ENCODE results near the gene ATP9B.

The ATP9B gene

GRCh38 chr18:79328887-79329286, 259.7 kb downstream of the ATP9B start:
- Histone ChIP-seq H3K4me3 (replicated peaks; ENCODE audit: low read depth, low read length) (no peak overlapping the region), H3K36me3 (ENCODE audit: control insufficient read depth, insufficient read depth, low read length) (no peaks in the 10 kb centered on the region; the same call in none of the 2 replicates), H3K27me3 (replicated peaks; ENCODE audit: control insufficient read depth, insufficient read depth, low read length) (no peaks in the 10 kb centered on the region)
- TF ChIP-seq CTCF (IDR thresholded peaks at IDR 0.05; ENCODE audit: insufficient read depth, low read length, poor library complexity, severe bottlenecking): no peak
- no peak for DNase-seq (ENCODE audit: extremely low read depth, insufficient read length)

DNA sequence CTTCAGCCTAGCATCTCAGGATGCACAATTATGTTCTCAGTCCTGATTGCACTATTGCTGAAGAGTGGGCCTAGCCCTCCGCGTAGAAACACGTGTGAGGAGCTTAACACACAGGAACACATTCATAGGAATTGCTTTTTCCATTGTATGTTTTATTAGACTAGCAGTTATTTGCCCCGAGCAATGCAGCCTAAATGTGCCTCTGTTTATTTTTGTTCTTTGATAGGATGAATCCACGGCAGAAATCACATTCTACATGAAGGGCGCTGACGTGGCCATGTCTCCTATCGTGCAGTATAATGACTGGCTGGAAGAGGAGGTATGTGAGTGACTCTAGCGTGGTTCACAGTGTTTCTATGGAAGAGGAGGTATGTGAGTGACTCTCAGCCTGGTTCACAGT, 260.6 kb downstream of the ATP9B start:
- no peak for DNase-seq (ENCODE audit: extremely low read depth, insufficient read length)
- no peak for TF ChIP-seq CTCF (IDR thresholded peaks at IDR 0.05; ENCODE audit: insufficient read depth, low read length, poor library complexity, severe bottlenecking)
- H3K4me3 ChIP-seq (replicated peaks; ENCODE audit: low read depth, low read length): no peak overlapping the region
- H3K36me3 ChIP-seq (ENCODE audit: control insufficient read depth, insufficient read depth, low read length): no peaks in the 10 kb centered on the region; the same call in none of the 2 replicates
- H3K27me3 ChIP-seq (replicated peaks; ENCODE audit: control insufficient read depth, insufficient read depth, low read length): no peaks in the 10 kb centered on the region

DNA sequence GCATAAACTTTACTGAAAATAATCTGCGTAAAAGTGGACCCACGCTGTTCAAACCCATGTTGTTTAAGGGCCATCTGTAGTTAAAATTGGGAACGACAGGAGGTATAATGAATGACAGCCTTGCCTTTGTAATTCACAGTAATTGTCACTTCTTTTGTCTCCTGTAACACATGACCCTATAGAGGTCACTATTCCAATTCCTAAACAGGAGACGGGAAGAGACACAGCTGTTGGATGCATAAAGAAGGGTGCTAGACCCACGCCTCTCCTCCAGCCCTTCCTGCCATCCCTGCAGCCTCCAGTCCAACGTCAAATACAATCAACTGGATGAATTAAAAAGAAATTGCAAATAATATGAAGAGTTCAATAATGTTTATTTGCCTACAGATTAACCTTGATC, 263.5 kb downstream of the ATP9B start:
- Histone ChIP-seq H3K27me3 (replicated peaks; ENCODE audit: control insufficient read depth, insufficient read depth, low read length) (no peaks in the 10 kb centered on the region), H3K4me3 (replicated peaks; ENCODE audit: low read depth, low read length) (no peak overlapping the region), H3K36me3 (ENCODE audit: control insufficient read depth, insufficient read depth, low read length) (no peaks in the 10 kb centered on the region; the same call in none of the 2 replicates)
- no peak for TF ChIP-seq CTCF (IDR thresholded peaks at IDR 0.05; ENCODE audit: insufficient read depth, low read length, poor library complexity, severe bottlenecking)
- DNase-seq (ENCODE audit: extremely low read depth, insufficient read length): no peak

DNA sequence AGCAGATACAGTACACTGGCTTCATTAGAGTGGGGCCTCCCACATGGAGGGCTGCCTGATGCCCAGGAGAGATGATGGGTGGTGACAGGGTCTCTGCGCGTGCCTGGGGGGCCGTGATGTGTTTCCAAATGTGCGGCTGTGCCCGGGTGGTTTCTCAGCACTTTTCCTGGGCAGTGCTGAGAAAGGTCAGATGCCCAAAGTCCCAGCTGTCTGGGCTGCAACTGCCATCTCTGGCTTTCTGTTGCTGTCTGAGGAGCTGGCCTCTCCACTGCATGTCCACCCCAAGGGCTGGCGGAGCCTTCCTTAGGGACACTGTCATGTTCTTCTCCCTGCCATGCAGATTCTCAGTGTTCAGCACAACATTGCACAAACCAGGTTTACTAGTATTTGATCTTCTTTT, 263.9 kb downstream of the ATP9B start:
- Histone ChIP-seq H3K27me3 (replicated peaks; ENCODE audit: control insufficient read depth, insufficient read depth, low read length) (no peaks in the 10 kb centered on the region), H3K36me3 (ENCODE audit: control insufficient read depth, insufficient read depth, low read length) (peaks cover 4% of the 10 kb centered on the region)
- DNase-seq (ENCODE audit: extremely low read depth, insufficient read length): no peak

GRCh38 chr18:79334496-79335233, 265.5 kb downstream of the ATP9B start:
- TF ChIP-seq CTCF (IDR thresholded peaks at IDR 0.05; ENCODE audit: insufficient read depth, low read length, poor library complexity, severe bottlenecking): no peak
- H3K27me3 ChIP-seq (replicated peaks; ENCODE audit: control insufficient read depth, insufficient read depth, low read length): no peaks in the 10 kb centered on the region
- no peak for DNase-seq (ENCODE audit: extremely low read depth, insufficient read length)
- peaks cover 5% of the 10 kb centered on the region; the same call in 1 of the 2 replicates for H3K36me3 ChIP-seq (ENCODE audit: control insufficient read depth, insufficient read depth, low read length)
- no peak overlapping the region for H3K4me3 ChIP-seq (replicated peaks; ENCODE audit: low read depth, low read length)

More for the DNA sequence above, 263.9 kb downstream of the ATP9B start:
- no peak for TF ChIP-seq CTCF (IDR thresholded peaks at IDR 0.05; ENCODE audit: insufficient read depth, low read length, poor library complexity, severe bottlenecking)
- no peak overlapping the region for H3K4me3 ChIP-seq (replicated peaks; ENCODE audit: low read depth, low read length)

Data from GM06990 (cell line).